HG02623 (cell line): ENCODE measurements around the gene AIM2.
"Not testable (repeated sequence)": the region's sequence is repeated elsewhere in the genome, so short reads cannot be mapped to it uniquely, and the experiment has no call there.

Experiments
- ATAC-seq: cut with Tn5 transposase; IDR thresholded peaks from one replicate; pipeline ENCODE4 v1.9.1; 2021; ENCODE audit warnings: moderate library complexity; ENCODE audit not compliant: unreplicated experiment

AIM2 gene

GRCh38 chr1:159076438-159077119 is at the start of gene AIM2:
AIM2 (minus strand) TSS chr1:159076766; CDS start chr1:159073499, 3,267 bp downstream.
- peak; percentile 88 for ATAC-seq

DNA sequence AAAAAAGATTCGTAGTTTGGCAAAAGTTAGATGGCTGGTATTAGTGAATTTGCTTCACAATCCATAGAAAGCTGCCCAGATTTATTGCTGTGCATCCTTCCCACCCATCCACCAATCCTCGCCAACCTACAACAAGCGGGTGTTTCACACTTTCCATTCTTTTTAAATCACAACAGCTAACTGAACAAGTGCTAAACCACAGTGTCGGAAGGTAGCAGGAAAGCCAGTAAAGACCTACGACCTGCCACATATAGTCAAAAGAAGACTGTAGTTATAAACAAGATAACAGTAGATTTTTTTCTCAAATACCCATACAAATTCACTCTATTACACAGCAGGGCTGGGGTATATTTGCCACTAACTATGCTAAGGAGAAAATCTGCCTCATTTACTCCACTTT is 47.0 kb upstream of the AIM2 start:
- no peak for ATAC-seq

DNA sequence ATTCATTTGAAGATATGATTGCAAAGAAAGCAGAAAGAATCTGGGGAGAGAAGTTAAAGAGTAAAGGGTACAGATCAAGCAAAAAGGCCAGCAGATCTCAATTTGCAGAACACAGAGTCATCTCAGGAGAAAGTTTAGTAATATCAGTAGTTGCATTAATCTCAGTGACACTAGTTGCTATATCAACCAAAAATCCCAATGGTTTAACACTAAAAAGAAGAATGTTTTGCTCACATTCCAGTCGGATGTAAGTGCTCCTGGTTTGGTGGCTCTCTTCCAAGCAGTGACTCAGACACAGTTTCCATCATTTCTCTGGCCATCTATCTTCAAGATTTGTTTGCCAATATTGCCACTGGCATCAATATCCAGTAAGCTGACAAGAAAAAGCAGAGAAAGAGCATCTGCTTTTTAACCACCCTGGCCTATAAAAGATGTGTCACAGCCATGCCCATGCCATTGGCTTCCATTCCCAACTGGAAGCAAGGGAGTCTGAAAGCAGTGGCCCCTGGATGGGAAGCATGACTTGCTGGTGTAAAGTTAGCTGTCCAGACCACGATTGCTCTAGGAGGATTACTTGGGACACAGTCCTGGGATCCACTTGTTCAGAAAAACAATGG is 45.5 kb upstream of the AIM2 start:
- ATAC-seq: peak; percentile 78

GRCh38 chr1:159121526-159121925 is 45.0 kb upstream of the AIM2 start:
- peak; percentile 63 for ATAC-seq

GRCh38 chr1:159120317-159120716 is 43.8 kb upstream of the AIM2 start:
- ATAC-seq: no peak

GRCh38 chr1:159113596-159114433 is 37.2 kb upstream of the AIM2 start:
- no peak for ATAC-seq

DNA sequence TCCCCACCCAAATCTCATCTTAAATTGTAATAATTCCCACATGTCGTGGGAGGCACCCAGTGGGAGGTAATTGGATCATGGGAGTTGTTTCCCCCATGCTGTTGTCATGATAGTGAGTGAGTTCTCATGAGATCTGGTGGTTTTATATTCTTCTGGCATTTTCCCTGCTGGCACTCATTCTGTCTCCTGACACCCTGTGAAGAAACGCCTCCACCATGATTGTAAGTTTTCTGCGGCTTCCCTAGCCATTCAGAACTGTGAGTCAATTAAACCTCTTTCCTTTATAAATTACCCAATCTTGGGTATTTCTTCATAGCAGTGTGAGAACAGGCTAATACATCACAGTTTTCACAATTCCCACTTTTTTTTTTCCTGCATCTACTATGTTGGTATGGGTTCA is 26.5 kb upstream of the AIM2 start:
- not testable (repeated sequence) for ATAC-seq

GRCh38 chr1:159100589-159100988 is 24.0 kb upstream of the AIM2 start:
- no peak for ATAC-seq

DNA sequence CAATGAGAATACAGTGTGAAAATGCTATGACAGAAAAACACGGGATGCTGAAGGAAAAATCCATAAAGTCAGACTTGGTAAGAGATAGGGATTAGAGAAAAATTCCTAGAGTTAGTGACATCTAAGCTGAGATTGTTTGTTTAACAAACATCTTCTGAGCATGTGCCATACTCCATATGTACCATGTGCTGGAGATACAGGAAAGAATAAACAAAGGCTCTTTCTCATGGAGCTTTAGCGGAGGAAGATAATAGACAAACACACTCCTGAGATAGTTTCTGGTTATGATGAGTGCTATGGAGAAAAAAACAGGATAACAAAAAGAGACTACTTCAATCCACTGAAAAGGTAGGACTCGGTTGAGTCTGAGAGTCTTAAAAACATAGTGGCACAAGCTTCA is 22.0 kb upstream of the AIM2 start:
- ATAC-seq: no peak

GRCh38 chr1:159092036-159092760 is 15.6 kb upstream of the AIM2 start:
- ATAC-seq: no peak

- no peak for ATAC-seq
Observed at GRCh38 chr1:159091607-159092031, 15.1 kb upstream of the AIM2 start.

GRCh38 chr1:159091180-159091560 is 14.6 kb upstream of the AIM2 start:
- no peak for ATAC-seq

DNA sequence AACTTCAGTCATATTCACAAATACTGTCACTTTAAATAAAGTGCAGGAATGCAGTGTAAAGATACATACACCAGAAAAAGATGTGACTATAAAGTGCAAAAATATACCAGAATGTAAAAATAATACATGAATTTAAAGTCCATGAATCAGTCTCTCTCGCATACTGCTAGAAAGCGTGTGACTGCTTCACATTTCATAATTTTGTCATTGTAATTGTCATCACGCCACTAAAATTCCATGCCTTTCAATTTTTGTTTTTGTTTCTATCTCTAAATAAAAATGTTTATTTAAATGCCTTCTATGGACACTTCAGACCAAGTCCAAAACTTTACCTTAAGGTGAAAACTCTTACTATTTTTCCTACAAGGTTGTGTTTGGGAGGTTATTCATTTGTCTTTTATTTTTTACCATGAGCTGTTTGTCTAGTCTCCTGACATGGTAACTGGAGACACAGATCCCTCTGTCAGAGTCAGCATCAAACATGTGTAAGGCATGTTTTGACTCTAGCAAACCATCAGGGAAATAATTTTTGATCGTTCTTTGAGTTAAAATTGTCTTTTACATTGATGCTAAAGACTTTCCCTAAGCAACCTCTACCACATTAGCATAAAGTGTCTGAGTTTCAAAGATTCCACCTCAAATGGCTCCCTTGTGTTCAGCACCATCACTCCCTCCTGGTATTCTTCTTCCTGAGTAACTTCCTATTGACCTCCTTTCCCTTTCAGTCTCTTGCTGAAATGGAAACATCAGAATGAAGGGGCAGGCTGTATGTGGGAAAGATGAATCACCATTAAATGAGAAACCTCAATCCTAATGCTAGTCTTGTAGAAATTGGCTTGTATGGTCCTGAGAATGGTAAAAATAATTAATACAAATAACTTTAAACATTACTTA is 14.0 kb upstream of the AIM2 start:
- no peak for ATAC-seq

DNA sequence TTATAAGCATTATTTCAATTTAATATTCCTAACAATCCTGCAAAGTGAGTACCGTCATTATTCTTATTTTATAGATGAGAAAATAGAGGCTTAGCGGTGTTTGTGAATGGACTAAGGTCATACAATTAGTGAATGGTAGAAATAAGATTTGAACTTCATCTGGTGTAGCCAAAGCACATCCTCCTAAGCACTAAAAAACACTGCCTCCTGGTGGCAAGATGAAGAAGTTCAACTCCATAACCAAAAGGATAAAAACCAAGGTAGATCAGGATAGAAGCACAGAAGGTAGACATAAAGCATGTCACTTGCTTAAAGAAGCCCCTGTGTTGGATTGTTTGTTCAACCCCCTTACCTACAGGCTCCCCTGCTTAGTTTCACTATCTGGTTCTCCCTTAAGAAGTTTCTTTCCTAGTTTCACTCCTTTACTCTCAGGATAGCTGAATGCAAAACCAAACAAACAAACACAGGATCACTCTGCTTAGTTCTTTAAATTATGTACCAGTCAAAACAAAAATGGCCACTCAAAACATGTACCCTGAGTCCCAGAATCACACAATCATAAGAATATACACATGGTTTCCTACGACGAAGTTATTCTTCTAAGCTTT is 12.7 kb upstream of the AIM2 start:
- ATAC-seq: peak; percentile 38

GRCh38 chr1:159088546-159089183 is 12.1 kb upstream of the AIM2 start:
- ATAC-seq: peak; percentile 65

DNA sequence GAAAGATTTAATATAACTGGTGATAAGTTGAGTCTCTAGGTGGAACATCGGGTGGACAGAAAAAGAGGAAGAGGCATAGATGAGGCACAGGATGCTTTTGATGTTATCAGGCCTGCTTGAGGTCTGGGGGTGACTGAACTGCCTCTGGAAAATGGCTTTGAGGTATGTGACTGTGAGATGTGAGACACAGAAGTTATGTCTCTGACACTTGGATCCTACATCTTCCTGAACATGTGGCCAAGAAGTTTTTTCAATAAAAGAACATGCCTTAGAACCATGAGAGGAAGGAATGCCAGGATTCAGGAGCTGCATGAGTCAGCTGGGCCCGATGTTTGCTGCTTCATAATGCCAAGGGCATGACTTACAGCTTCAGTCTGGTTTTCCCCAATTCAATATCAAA is 11.5 kb upstream of the AIM2 start:
- no peak for ATAC-seq

GRCh38 chr1:159084867-159085266 is 8.3 kb upstream of the AIM2 start:
- no peak for ATAC-seq

DNA sequence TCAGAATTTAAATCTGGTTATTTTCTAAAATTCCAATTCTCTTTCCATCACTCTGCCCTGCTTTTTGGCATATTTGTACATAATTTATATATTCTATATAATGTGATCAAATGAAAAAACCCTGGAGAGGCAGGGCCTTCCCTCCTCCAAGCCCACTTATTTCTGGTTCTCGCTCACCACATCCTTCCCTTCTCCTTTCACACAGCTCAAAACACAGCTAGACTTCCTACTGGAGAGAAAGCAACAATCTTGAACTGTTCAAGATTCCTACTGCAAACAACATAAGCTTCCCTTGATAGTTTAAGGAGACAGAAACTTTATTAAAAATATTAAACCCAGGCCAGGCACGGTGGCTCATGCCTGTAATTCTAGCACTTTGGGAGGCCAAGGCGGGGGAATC is 7.6 kb upstream of the AIM2 start:
- ATAC-seq: no peak

GRCh38 chr1:159083013-159083412 is 6.4 kb upstream of the AIM2 start:
- ATAC-seq: no peak
